Bronchial epithelial cell (primary cell): ENCODE results near the gene GALR1. TPM values are rescaled to one million over a fixed set of nuclear protein-coding genes. Genes with fewer than 3 reads are reported as not detected.

ENCODE experiments used
- DNase-seq: peaks from one replicate; pipeline ENCODE4 v3.0.0-alpha.2; 2010; ENCODE audit warnings: low read depth
- FAIRE-seq: peaks from 2 replicates; lab custom pipeline; 2011; peaks lifted over from hg19 to GRCh38; lab: Jason Lieb, UNC
- H3K27me3 ChIP-seq: 2 replicates; pipeline ENCODE4 v1.5.1; 2011; ENCODE audit warnings: low read length; ENCODE audit not compliant: control insufficient read depth, insufficient read depth
- H3K36me3 ChIP-seq: 2 replicates; pipeline ENCODE4 v1.5.1; 2011; ENCODE audit warnings: low read length; ENCODE audit not compliant: control insufficient read depth, insufficient read depth
- H3K4me3 ChIP-seq: 2 replicates; pipeline ENCODE4 v1.5.1; 2011; ENCODE audit warnings: mild to moderate bottlenecking, low read depth, low read length, control low read depth
- total RNA-seq: library from RNA; depleted of rRNA; stranded (reverse); fragments of >200 nt; gene quantifications from 2 replicates; pipeline ENCODE4 v1.2.1, GENCODE V29; 2014
- TF ChIP-seq, protein P1 (sequence below): IDR thresholded peaks from 2 replicates; pipeline ENCODE4 v1.5.1; 2011; ENCODE audit warnings: mild to moderate bottlenecking, moderate library complexity, low read length, control low read depth, inconsistent platforms; ENCODE audit not compliant: insufficient read depth, severe bottlenecking

The GALR1 gene
- total RNA-seq, 1 donor from 2014 or later, result not detected

DNA sequence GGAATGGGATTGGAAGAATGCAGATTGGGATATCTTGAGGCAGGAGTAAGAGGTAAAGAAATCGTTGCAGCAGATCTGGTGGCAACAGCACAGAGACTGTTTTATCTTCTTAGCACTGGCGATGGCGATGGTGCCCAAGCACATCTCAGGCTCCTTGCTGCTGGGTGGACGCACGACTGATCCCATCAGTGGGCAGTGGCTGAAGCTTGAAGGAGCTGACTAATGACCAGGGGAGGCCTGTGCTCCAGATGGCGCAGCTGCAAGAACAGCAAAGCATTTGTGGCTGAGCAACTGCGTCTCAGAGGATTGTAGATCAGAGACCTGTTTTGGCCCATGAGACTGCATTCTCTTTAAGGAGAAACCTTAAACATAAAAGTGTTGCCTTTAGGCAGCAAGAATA is 54.6 kb downstream of the GALR1 start:
- Histone ChIP-seq H3K36me3 (no peaks in the 10 kb centered on the region), H3K27me3 (no peaks in the 10 kb centered on the region), H3K4me3 (no peak overlapping the region)
- no peak for FAIRE-seq
- DNase-seq, result no peak
- TF ChIP-seq, protein P1, sequence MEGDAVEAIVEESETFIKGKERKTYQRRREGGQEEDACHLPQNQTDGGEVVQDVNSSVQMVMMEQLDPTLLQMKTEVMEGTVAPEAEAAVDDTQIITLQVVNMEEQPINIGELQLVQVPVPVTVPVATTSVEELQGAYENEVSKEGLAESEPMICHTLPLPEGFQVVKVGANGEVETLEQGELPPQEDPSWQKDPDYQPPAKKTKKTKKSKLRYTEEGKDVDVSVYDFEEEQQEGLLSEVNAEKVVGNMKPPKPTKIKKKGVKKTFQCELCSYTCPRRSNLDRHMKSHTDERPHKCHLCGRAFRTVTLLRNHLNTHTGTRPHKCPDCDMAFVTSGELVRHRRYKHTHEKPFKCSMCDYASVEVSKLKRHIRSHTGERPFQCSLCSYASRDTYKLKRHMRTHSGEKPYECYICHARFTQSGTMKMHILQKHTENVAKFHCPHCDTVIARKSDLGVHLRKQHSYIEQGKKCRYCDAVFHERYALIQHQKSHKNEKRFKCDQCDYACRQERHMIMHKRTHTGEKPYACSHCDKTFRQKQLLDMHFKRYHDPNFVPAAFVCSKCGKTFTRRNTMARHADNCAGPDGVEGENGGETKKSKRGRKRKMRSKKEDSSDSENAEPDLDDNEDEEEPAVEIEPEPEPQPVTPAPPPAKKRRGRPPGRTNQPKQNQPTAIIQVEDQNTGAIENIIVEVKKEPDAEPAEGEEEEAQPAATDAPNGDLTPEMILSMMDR, result no peak

DNA sequence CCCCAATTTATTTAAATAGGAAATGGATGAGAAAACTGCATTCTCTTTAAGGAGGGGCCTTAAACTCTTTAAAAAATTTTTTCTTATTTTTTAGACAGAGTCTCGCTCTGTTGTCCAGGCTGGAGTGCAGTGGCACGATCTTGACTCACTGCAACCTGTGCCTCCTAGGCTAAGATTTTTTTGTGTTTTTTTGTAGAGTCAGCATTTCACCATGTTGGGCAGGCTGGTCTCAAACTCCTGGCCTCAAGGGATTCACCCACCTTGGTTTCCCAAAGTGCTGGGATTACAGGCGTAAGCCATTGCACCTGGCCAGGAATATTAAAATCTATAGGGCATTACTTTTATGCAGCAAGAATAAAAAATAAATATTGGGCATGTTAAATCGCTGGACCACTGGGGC is 56.0 kb downstream of the GALR1 start:
- H3K36me3 ChIP-seq, result no peaks in the 10 kb centered on the region
- no peak overlapping the region for H3K4me3 ChIP-seq
- no peaks in the 10 kb centered on the region for H3K27me3 ChIP-seq
- FAIRE-seq (no peak), DNase-seq (no peak)
- TF ChIP-seq, protein P1, result no peak

DNA sequence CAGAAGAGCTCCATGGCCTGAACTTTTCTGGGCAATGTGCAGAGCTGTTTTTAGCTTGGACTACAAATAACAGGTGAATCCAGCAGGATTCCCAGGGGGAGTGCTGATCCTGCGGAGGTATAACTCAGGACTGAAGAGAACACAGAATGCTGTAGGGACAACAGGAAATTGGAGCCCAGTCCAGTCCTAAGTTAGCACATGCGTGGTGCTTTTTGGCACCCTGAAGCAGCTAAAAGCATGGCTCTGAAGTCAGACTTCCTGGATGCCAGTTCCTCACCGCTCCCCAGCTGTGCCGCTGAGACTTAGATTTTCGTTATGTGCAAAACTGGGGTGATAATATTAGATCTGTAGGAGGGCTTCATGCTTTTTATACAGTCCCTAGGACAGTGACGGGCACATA is 58.6 kb downstream of the GALR1 start:
- Histone ChIP-seq H3K36me3 (no peaks in the 10 kb centered on the region), H3K4me3 (no peak overlapping the region), H3K27me3 (no peaks in the 10 kb centered on the region)
- FAIRE-seq (no peak), DNase-seq (no peak)
- TF ChIP-seq, protein P1, result no peak

DNA sequence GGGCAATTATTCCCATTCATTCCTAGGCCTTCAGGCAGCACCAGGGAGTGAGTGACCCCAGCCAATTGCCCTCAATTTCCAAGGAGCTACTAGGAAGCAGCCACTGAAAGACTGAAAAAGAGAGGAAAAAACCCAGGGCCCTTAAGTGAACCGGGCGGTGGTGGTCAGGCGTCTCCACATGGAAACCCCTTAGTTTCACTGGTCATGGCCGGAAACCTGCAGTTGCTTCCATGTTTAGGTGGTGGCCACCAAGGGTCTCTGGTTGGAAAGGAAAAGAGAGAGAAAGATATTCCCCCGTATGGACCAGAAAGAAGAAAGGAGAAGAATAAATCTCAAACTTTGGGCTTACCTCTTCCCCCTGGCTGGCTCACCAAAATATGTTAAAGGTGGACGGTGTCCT is 64.9 kb downstream of the GALR1 start:
- no peak for DNase-seq
- TF ChIP-seq, protein P1, result no peak
- H3K4me3 ChIP-seq, result no peak overlapping the region
- no peaks in the 10 kb centered on the region for H3K36me3 ChIP-seq
- FAIRE-seq, result no peak
- H3K27me3 ChIP-seq, result no peaks in the 10 kb centered on the region

DNA sequence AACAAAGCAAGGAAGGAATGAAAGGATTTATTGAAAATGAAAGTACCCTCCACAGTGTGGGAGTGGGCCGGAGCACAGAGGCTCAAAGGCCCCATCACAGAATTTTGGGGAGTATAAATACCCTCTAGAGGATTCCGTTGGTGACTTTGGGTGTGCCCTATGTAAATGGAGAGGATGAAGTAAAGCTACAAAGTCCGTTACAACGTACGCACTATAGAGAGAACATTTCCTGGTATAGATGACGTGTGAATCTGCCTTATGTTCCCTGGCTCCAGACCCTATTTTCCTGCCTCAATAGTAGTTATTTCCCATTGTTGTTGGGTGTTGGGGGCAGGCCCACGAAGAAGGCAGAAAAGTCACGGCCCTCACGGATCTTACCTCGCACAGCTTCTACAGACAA is 65.3 kb downstream of the GALR1 start:
- no peaks in the 10 kb centered on the region for H3K27me3 ChIP-seq
- no peaks in the 10 kb centered on the region for H3K36me3 ChIP-seq
- no peak for DNase-seq
- H3K4me3 ChIP-seq, result no peak overlapping the region
- no peak for FAIRE-seq
- TF ChIP-seq, protein P1, result no peak

DNA sequence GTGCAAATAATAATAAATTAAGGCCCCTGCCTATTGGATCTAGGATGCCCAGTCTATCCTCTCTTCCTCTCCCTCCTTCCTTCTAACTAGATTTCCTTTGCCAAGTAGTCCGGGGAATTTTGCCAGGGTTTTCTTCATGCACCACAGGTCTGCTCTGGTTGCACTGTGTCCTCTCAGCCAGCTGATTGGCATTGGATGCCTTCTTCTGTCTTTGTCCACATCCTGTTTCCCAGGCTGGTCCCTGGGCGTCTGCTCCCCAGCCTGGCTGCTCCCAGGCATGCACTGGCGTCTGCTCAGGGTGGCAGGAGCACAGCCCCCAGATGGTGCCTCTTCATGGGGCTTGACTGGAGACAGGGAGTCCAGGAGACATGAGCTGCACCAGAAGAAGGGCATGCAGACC is 66.4 kb downstream of the GALR1 start:
- TF ChIP-seq, protein P1, result no peak
- Histone ChIP-seq H3K36me3 (no peaks in the 10 kb centered on the region), H3K4me3 (no peak overlapping the region), H3K27me3 (no peaks in the 10 kb centered on the region)
- DNase-seq (no peak), FAIRE-seq (no peak)
